Uterus (tissue), 2 donors: ENCODE measurements around the gene PACSIN2.

Experiments used
- CTCF ChIP-seq, 4 experiments: fragments of 200-600 bp in 2 of 4; fragments of 450-650 bp in 2 of 4; sonication (generic) in 2 of 4; IDR thresholded peaks; one replicate each; pipeline ENCODE4 v1.5.1; 2016 to 2019; ENCODE audit warnings: antibody characterized with exemption in 4 of 4, mild to moderate bottlenecking in 2 of 4, moderate library complexity in 1 of 4
- POLR2A ChIP-seq, 2 donors: fragments of 450-650 bp; IDR thresholded peaks; one replicate each; pipeline ENCODE4 v1.6.1; 2016; ENCODE audit warnings: antibody characterized with exemption in 2 of 2, mild to moderate bottlenecking in 1 of 2, moderate library complexity in 1 of 2

DNA sequence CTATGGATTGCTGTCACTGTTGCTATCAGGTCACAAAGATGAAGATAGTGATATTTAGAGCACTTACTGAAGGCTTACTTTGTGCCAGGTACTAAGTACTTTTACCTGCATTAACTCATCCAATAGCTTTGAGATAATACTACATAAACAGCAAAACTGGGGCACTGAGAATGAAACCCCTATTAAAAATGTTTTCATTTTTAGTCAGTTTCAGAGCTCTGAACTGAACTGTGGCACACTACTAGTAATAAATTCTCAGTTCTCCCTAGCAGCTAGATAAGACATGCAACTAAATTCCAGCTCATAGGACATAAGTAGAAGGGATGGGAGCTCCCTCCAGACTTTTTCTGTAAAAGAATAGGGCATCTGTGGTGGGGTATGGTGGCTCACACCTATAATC is 181.8 kb downstream of the PACSIN2 start:
- TF ChIP-seq POLR2A (IDR thresholded peaks at IDR 0.05), result no peak
- no peak for TF ChIP-seq CTCF (IDR thresholded peaks at IDR 0.05)
